Measurements from ENCODE around the gene HELZ. TPM values are rescaled to one million over a fixed set of nuclear protein-coding genes. Genes with fewer than 3 reads are reported as not detected.
A peak's percentile ranks its signal among the peaks of the same experiment; 100 is the strongest.

Gene HELZ
- total RNA-seq, 1 experiment from 2014 or later, result 75.0 TPM

DNA sequence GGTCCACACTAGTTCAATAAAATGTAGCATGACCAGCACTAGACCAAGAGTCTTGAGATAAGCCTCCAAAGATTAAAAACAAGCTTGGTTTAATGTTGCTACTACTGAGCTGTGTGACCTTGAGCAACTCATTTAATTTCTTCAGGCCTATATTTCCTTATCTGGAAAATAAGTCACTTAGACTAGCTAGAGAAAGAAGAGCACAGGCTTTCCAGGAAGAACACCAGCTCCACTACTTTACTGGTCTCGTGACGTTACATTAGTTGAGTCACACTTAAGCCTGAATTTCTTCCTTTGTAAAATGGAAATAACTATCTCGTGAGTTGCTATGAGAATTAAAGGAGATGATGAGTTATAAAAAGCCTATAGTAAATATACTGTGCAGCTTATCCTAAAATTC, 5.4 kb downstream of the HELZ start:
- DNase-seq (ENCODE audit: low spot score), result no peak
- in situ Hi-C loops (cut with HindIII; ENCODE audit: low sequenced_read_pairs), result no loop called here

DNA sequence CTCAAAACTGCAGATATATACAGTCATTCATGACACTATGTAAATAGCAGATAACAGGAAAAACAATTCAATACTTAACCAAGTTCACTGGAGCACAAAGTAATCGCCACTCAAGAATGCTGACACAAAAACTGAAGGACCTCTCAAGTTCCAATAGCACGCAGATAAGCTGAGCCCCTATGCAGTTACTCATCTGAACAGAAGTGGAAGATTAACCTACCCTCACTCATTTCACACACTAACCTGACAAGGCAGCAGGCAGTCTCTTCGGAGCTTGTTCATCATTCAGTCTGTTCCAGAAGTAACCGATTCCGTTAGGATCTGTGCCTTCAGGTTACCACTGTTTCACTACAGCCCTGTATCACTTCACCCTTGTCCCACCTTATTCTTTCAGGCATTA, 6.0 kb downstream of the HELZ start:
- in situ Hi-C loops (cut with HindIII; ENCODE audit: low sequenced_read_pairs), result no loop called here
- no peak for DNase-seq (ENCODE audit: low spot score)

DNA sequence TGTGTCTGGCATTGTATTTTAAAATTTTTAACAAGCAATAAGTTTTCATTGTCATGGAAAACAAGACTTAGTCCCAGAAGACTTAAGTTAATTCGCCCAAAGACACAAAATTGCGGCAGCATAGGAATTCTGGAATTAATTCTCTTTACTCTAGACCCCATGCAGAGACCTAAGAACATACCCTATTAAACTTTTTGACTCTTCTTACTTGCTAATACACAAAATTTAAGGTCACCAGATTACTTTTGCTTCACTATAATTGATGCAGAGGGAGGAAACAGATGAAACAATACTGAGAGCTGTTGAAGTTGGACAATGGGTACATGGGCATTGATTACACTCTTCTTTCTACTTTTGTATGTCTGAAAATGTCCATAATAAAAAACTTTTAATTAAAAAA, 12.6 kb downstream of the HELZ start:
- no peak for DNase-seq (ENCODE audit: low spot score)
- in situ Hi-C loops (cut with HindIII; ENCODE audit: low sequenced_read_pairs), result no loop called here

DNA sequence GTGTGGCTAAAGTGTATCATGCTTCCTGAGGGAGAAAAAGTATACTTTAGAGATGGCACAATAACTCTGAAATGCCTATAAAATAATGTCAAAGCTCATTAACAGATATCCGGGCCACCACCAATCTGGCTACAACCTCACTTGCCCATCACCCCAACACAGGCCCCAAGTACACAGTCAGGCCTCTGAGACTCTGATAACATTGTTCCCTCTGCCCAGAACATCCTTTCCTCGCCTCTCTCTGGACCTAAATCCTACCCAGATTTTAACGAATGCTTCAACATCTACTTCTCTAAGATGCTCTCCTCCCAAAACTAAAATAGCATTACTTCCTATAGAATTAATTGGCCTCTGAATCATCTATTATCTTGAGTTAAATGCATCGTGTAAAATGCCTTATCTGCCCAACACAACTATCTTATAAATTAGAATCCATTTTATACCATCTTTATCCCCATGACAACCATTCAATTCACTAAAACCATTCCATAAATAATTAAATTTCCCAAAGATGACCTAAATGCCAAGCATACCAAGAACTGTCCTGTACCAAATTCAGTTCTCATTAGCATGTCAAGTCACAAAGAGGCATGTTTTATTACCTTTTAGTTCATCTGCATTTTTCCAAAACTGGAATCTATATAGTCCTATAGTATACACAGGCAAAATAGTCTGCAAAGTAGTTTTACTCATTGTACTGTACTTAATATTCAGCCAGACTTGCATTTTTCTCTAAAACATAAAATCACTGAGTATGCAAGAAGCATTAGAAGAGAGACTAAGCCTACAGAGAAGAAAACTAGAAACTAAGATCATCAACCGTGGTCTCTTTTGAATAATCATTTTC, 15.7 kb downstream of the HELZ start:
- DNase-seq (ENCODE audit: low spot score), result no peak
- in situ Hi-C loops (cut with HindIII; ENCODE audit: low sequenced_read_pairs), result no loop called here

DNA sequence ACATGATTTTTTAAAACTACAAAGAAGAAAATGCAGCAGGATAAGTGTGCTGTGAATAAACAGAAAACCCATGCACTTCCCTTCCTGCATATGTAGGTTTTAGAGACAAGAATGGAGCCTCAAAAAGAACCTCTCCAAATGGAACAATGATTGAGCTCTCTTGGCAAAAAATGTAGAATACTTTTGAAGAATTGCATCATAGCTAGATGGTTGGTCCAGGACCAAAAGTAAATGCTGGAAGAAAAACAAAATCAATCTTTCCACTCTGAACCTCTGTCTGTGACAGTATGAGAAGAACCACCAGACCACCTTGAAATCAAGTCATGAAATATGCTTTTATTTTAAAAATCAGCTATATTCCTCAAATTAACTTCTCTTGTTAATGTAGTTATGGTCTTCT, 17.5 kb downstream of the HELZ start:
- in situ Hi-C loops (cut with HindIII; ENCODE audit: low sequenced_read_pairs), result no loop called here
- no peak for DNase-seq (ENCODE audit: low spot score)

DNA sequence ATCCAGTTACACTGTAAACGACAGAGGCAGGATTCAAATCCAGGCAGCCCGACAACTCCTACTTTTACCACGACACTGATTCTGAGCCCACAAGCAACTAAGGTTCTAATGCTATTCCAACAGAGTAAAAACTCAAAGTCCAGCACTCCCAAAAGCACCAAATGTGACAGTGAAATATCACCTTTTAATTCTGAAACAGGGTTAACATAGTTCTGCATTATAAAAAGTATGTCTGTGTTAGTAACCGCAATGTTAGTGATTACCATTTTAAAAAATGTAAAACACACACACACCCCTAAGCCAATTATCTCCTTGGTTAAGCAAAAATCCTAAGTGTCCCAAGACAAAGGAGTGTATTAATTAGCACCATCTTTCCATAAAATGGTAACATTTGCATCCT, 19.7 kb downstream of the HELZ start:
- in situ Hi-C loops (cut with HindIII; ENCODE audit: low sequenced_read_pairs), result no loop called here
- DNase-seq (ENCODE audit: low spot score), result no peak

DNA sequence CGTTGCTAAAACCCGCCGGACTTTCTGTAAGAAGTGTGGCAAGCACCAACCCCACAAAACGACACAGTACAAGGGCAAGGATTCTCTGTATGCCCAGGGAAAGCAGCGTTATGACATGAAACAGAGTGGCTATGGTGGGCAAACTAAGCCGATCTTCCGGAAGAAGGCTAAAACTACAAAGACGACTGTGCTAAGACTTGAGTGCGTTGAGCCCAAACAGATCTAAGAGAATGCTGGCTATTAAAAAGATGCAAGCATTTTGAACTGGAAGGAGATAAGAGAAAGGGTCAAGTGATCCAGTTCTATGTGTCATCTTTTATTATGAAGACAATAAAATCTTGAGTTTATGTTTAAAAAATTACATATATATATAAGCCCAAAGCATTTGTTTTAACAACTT, 20.3 kb downstream of the HELZ start:
- in situ Hi-C loops (cut with HindIII; ENCODE audit: low sequenced_read_pairs), result no loop called here
- no peak for DNase-seq (ENCODE audit: low spot score)

DNA sequence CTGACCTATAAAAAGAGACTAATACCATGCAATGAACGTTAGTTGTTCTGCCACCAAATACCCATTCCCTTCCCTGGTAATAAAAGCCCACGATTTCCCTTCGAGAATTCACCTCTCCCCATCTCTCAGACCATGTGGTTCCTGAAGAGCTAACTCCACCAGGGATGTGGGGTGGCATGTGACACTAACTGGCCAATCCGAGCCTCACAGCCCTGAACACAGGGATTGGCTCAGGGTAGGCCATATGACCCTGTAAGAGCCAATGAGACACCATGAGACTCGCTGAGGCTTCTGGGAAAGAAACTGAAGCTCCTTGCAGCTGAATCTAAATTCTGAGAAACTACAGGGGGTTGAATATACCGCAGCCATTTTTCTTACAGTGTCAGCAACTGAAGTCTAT, 21.1 kb downstream of the HELZ start:
- no peak for DNase-seq (ENCODE audit: low spot score)
- in situ Hi-C loops (cut with HindIII; ENCODE audit: low sequenced_read_pairs), result no loop called here

DNA sequence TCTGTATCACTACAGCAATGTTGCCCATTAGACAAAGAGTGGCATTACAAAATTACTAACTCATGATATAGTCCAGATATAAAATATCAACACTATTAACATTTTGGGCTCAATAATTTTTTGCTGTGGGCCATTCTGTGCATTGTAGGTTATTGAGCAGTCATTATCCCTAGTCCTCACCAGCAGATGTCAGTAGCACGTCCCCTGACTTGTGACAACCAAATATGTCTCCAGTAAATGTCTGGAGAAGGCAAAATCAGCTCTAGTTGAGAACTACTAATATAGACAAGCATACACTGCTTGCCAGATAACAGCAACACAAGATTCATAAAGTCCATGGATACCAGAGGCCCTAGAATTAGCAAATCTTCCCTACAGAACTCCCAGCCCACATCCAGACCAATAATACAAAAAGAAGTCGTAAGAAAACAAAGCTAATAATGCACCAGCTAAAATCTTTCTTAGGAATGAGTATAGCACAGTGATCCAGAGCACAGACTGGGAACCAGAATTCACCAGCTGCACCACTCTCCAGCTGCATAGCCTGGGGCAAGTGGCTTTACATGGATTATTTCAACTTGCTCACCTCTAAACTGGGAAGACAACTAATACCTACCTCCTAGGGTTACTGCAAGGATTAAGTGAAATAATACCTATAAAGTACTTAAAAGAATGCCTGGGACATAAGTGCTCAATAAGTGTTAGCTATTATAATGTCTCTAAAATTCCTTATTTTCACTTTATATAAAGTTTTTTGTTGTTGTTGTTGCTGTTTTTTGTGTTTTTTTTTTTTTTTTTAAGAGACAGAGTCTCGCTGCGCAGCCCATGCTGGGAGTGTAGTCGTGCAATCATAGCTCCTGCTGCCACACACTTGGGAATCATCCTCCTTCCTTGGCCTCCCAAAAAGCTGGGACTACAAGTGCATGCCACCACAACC, 23.7 kb downstream of the HELZ start:
- peak; percentile 21 for DNase-seq (ENCODE audit: low spot score)
- in situ Hi-C loops (cut with HindIII; ENCODE audit: low sequenced_read_pairs), result no loop called here

DNA sequence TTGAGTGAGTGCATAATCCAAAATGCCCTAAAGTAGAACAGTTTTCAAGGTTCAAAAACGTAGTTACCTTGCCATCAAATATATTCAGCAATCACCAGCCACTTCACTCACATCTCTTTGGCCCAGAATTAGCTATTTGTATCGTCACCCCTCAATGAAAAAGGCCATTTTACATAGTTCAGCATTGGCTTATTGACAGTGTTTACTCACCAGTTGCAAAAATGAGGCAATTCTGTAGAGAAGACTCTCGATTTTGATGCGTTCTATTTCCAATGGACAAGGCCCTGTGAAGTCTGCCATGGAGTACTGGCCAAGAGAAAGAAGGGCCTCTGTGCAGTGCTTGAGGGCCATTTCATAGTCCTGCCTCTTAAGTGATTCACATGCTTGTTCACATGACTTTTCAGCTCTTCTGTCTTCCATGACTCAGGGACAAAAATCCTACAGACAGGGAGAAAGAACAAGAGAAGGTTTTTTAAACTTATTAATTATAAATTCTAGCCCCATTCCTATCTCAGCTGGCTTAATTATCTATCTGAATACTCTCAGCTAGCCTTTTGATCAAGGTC, 26.5 kb downstream of the HELZ start:
- in situ Hi-C loops (cut with HindIII; ENCODE audit: low sequenced_read_pairs), result no loop called here
- no peak for DNase-seq (ENCODE audit: low spot score)

DNA sequence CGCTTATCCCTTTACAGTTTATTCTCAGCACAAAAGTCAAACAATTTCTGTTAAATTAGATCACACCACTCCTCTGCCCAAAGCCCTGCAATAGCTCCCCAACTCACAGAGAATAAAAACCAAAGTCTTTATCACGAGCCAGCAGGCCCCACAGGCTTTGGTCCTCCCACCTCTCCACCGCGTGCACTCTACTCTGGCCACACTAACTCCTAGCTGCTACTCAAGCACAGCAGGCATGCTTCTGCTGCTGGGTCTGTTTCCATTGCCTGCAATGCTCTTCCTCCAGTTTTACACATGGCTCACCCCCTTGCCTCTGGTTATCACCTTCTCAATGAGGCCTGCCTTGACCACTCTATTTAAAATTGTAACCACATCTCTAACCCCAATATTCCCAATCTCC, 27.6 kb downstream of the HELZ start:
- in situ Hi-C loops (cut with HindIII; ENCODE audit: low sequenced_read_pairs), result no loop called here
- no peak for DNase-seq (ENCODE audit: low spot score)

DNA sequence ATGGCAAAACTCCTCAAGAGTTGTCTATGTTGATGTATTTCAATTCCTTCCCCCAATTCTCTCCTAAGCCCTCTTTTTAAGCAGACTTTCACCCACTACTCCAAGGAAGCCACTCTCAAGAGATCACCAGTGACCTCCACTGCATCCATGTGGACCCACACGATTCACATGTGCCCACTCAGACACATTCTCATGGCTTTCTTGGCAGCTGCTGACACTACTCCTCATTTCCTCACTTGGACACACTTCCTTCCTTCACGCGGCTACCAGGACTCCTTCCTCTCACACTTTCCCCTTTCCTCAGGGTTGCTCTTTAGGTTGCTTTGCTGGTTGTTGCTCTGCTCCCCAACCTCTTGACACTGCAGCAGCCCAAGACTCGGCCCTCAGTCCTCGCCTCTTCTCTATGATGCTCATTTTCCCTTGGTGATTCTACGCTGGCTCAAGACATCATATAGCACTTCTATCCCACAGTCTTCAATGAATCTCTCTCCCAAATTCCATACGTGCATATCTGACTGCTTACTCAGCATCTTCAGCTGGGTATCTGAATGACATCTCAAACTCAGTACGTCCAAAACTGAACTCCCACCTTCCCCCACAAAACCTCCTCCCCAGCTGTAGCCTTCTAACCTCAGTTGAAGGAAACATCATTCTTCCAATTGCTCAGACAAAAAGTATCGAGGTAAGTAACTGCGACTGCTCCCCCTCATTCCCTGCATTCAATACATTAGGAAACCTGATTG, 28.2 kb downstream of the HELZ start:
- in situ Hi-C loops (cut with HindIII; ENCODE audit: low sequenced_read_pairs), result no loop called here
- no peak for DNase-seq (ENCODE audit: low spot score)

DNA sequence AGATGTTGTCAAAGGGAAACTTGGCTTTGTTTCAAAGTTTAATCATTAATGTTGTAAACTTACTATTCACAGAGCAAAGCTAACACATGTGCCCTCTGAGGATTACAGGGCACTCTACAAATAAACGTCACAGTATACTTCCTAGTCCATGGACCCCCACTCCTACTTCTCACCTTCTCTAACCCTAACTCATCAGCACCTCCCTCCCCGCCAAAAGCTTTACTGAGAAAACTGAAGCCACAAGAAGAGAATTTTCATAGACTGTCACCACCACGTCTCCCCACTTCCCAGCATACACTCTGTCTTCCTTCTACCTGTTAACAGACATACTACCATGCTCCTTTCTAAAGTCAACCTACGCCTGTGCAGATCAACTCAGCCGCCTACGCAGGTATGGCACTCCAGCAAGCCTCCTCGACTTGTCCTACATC, 29.0 kb downstream of the HELZ start:
- in situ Hi-C loops (cut with HindIII; ENCODE audit: low sequenced_read_pairs), result no loop called here
- no peak for DNase-seq (ENCODE audit: low spot score)

DNA sequence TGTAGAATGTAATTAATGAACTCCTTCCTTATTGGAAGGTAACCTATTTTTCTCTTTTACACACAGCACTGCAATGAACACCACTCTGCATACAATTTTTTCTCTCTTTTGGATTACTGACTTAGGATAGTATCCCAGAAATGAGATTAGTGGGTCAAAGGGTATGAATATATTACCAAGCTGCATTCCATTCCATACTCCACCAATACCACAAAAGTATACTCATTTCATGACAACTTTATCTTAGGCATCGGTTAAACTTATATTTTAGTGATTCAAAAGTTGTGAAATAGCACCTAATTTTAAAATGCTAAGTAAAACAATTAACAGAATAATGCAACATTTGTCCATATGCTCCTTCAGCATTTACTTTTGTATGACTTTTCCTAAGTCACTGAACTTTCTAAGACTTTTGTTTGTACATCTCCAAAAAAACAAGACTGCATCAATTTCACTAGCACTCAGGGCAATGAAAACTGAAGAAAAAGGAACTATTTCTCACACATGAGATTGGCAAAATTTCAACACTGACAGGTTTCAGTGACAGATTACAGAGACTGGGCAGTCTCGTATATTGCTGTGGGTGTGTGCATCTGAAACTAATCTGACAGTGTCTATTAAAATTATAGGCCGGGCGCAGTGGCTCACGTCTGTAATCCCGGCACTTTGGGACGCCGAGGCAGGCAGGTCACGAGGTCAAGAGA, 32.1 kb downstream of the HELZ start:
- in situ Hi-C loops (cut with HindIII; ENCODE audit: low sequenced_read_pairs), result no loop called here
- no peak for DNase-seq (ENCODE audit: low spot score)

DNA sequence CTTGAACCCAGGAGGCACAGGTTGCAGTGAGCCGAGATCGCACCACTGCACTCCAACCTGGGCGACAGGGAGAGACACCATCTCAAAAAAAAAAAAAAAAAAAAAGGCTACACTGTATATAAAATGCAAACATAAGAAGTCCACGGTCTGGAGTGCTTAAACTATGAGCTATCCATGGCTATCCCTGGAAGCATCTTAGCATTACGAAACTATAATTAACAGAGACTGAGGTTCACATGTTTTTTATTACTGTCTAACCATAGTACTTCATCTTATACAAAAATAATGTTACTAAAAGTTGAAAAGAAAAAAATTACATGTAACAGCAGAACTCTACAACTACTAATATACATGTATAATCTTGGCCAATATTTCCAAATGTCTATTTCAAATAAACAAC, 32.8 kb downstream of the HELZ start:
- in situ Hi-C loops (cut with HindIII; ENCODE audit: low sequenced_read_pairs), result no loop called here
- DNase-seq (ENCODE audit: low spot score), result no peak

DNA sequence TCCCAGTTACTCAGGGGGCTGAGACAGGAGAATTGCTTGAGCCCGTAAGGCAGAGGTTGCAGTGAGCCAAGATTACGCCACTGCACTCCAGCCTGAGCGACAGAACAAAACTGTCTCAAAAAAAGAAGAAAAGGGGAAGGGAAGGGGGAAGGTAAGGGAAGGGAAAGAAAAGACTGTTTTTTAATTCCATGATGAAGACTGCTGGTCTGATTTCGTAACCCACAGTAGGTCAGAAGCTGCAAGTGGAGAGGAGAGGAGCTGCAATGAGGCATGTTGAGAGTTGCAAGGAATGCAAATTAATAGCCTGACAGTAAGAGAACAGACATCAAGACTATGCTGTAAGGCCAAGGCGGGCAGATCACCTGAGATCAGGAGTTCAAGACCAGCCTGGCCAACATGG, 33.3 kb downstream of the HELZ start:
- in situ Hi-C loops (cut with HindIII; ENCODE audit: low sequenced_read_pairs), result no loop called here
- no peak for DNase-seq (ENCODE audit: low spot score)

DNA sequence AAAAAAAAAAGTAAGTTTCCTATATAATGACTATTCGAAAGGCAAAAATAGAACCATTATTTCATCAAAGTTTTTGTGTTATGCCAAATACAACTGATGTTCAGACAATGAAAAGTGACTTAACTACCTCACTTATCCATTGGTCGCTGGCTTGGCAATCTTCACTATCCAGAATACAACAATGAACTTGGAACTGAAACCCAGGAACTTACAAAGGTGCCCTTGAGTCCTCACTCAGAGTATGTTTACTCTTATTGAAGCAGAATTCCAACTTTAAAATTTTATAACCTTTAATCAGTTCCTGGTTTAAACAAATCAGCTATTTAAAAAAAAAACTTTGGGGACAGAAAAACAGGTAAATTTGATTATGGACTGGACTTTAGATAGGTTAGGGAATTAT, 34.1 kb downstream of the HELZ start:
- in situ Hi-C loops (cut with HindIII; ENCODE audit: low sequenced_read_pairs), result no loop called here
- no peak for DNase-seq (ENCODE audit: low spot score)

DNA sequence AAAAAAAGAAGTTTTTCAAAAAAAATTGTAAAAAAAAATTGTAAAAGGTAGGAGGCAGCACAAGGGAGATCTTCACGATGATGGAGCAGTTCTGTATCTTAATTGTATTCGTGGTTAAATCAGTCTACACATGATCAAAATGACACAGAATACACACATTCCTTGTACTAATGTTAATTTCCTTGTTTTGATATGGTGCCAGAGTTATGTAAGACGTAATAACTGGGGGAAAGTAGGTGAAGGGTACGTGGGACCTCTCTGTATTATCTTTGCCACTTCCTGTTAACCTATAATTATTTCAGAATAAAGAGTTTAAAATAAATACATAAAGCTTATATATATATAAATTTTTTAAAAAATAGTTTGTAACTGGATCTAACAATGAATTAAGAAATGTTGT, 36.8 kb downstream of the HELZ start:
- in situ Hi-C loops (cut with HindIII; ENCODE audit: low sequenced_read_pairs), result no loop called here
- no peak for DNase-seq (ENCODE audit: low spot score)

DNA sequence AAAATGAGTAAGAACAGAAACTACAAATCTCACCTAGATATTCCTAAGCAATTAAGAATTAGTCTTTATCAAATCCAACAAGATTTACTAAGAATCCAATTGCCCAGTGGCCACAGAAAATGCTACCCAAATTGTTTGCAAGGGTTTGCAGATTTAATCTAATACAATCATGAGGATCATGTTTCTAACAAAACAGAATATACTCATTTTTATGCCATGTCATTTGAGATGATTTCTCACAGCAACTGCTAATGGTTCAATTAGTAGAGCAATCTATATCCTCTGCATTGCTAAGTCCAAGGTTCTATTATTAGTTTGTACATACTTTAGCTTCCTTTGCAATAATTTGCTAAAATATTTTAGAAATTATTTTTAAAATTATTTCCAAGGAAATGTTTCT, 41.2 kb downstream of the HELZ start:
- in situ Hi-C loops (cut with HindIII; ENCODE audit: low sequenced_read_pairs), result no loop called here
- DNase-seq (ENCODE audit: low spot score), result no peak

Measured in G401 (cell line).